IMR-90 (cell line): Measurements from ENCODE around the gene TNFRSF14. TPM values are rescaled to one million over a fixed set of nuclear protein-coding genes. Genes with fewer than 3 reads are reported as not detected.

ENCODE experiments used
- ATAC-seq: fragments of 200-7000 bp; cut with Tn5 transposase; 2 replicates; pipeline ENCODE4 v1.9.1; 2020; ENCODE audit warnings: low read depth, mild to moderate bottlenecking, moderate library complexity
- BruUV-seq: library from RNA; stranded (reverse); fragments of 400-500 nt; replicated peaks from 2 replicates; lab custom pipeline; 2021; lab: Mats Ljungman, UMichigan
- CTCF ChIA-PET: fragments of 300-600 bp; formaldehyde crosslinking; extraction: SDS; loops from one replicate; lab custom pipeline; 2021; ENCODE audit warnings: antibody characterized with exemption; lab: Yijun Ruan, JAX
- POLR2A ChIA-PET: fragments of 300-600 bp; sonication (Branson Sonifier 250); formaldehyde crosslinking; loops from one replicate; lab custom pipeline; 2022; ENCODE audit warnings: antibody characterized with exemption; ENCODE audit not compliant: unreplicated experiment; lab: Charles Lee
- DNase-seq: peaks from one replicate; pipeline ENCODE4 v3.0.0; 2013
- H2AFZ ChIP-seq: replicated peaks from 2 replicates; pipeline ENCODE3; 2013; ENCODE audit warnings: low read length, mild to moderate bottlenecking; ENCODE audit not compliant: poor library complexity
- H2AK5ac ChIP-seq: 2 replicates; pipeline ENCODE4 v1.6.1; 2013; ENCODE audit warnings: low read depth, low read length, inconsistent platforms
- H2AK9ac ChIP-seq: replicated peaks from 2 replicates; pipeline ENCODE3; 2013; ENCODE audit warnings: mild to moderate bottlenecking, low read depth, low read length, moderate library complexity; ENCODE audit not compliant: poor library complexity
- H2BK120ac ChIP-seq: 2 replicates; pipeline ENCODE4 v1.6.1; 2013; ENCODE audit warnings: low read depth, low read length, inconsistent platforms
- H2BK15ac ChIP-seq: 3 replicates; pipeline ENCODE4 v1.6.1; 2013; ENCODE audit warnings: low read depth, low read length, inconsistent platforms
- H2BK20ac ChIP-seq: 2 replicates; pipeline ENCODE4 v1.6.1; 2013; ENCODE audit warnings: low read depth, mild to moderate bottlenecking, inconsistent platforms, low read length, moderate library complexity
- H2BK5ac ChIP-seq: 2 replicates; pipeline ENCODE4 v1.6.1; 2013; ENCODE audit warnings: mild to moderate bottlenecking, low read depth, low read length, inconsistent platforms; ENCODE audit not compliant: poor library complexity, severe bottlenecking
- H3K14ac ChIP-seq: replicated peaks from 2 replicates; pipeline ENCODE4 v1.6.1; 2013; ENCODE audit warnings: low read depth, low read length, inconsistent platforms
- H3K18ac ChIP-seq: 2 replicates; pipeline ENCODE4 v1.6.1; 2013; ENCODE audit warnings: low read depth, low read length, control low read depth
- H3K23ac ChIP-seq: 2 replicates; pipeline ENCODE4 v1.6.1; 2013; ENCODE audit warnings: low read depth, low read length, inconsistent platforms
- H3K27ac ChIP-seq: 2 replicates; pipeline ENCODE4 v1.5.1; 2013; ENCODE audit warnings: mild to moderate bottlenecking, control low read depth, low read length; ENCODE audit not compliant: insufficient read depth
- H3K27me3 ChIP-seq: 2 replicates; pipeline ENCODE4 v1.6.1; 2013; ENCODE audit warnings: low read length; ENCODE audit not compliant: control insufficient read depth, insufficient read depth
- H3K36me3 ChIP-seq: 2 replicates; pipeline ENCODE4 v1.6.1; 2013; ENCODE audit warnings: low read length, mixed read lengths; ENCODE audit not compliant: control insufficient read depth, insufficient read depth
- H3K4ac ChIP-seq: 2 replicates; pipeline ENCODE4 v1.6.1; 2013; ENCODE audit warnings: low read depth, low read length, inconsistent platforms
- H3K4me1 ChIP-seq: 2 replicates; pipeline ENCODE4 v1.6.1; 2013; ENCODE audit warnings: low read length, mixed read lengths; ENCODE audit not compliant: control insufficient read depth, insufficient read depth
- H3K4me2 ChIP-seq: 2 replicates; pipeline ENCODE4 v1.6.1; 2013; ENCODE audit warnings: low read depth, mild to moderate bottlenecking, control low read depth, low read length, moderate library complexity
- H3K4me3 ChIP-seq: 2 replicates; pipeline ENCODE4 v1.5.1; 2013; ENCODE audit warnings: low read depth, mild to moderate bottlenecking, control low read depth, low read length, moderate library complexity; ENCODE audit not compliant: insufficient read depth
- H3K56ac ChIP-seq: 2 replicates; pipeline ENCODE4 v1.6.1; 2013; ENCODE audit warnings: low read length, inconsistent platforms; ENCODE audit not compliant: insufficient read depth; ENCODE audit errors: extremely low read depth
- H3K79me1 ChIP-seq, 2 experiments: 2 replicates each; pipeline ENCODE4 v1.6.1; 2013; ENCODE audit warnings: low read length in 2 of 2, inconsistent platforms in 1 of 2, low read depth in 1 of 2
- H3K9ac ChIP-seq: 2 replicates; pipeline ENCODE4 v1.6.1; 2013; ENCODE audit warnings: low read depth, low read length, control low read depth
- H3K9me1 ChIP-seq: 2 replicates; pipeline ENCODE4 v1.6.1; 2013; ENCODE audit warnings: low read length, inconsistent platforms; ENCODE audit not compliant: insufficient read depth
- H3K9me3 ChIP-seq: 2 replicates; pipeline ENCODE4 v1.6.1; 2013; ENCODE audit warnings: low read length; ENCODE audit not compliant: control insufficient read depth, insufficient read depth
- H4K20me1 ChIP-seq: 2 replicates; pipeline ENCODE4 v1.6.1; 2013; ENCODE audit warnings: low read length, inconsistent platforms; ENCODE audit not compliant: insufficient read depth
- H4K5ac ChIP-seq: 2 replicates; pipeline ENCODE4 v1.6.1; 2013; ENCODE audit warnings: mild to moderate bottlenecking, low read depth, low read length, control low read depth
- H4K8ac ChIP-seq, 2 experiments: 2 replicates each; pipeline ENCODE4 v1.6.1; 2013; ENCODE audit warnings: low read depth in 2 of 2, low read length in 2 of 2, control low read depth in 1 of 2, inconsistent platforms in 1 of 2
- H4K91ac ChIP-seq: 2 replicates; pipeline ENCODE4 v1.6.1; 2013; ENCODE audit warnings: low read depth, low read length, inconsistent platforms; ENCODE audit not compliant: insufficient read depth
- BHLHE40 ChIP-seq: fragments of 150-350 bp; IDR thresholded peaks from 2 replicates; pipeline ENCODE4 v1.6.1; 2016; ENCODE audit warnings: mild to moderate bottlenecking, low read depth, low read length
- CEBPB ChIP-seq: IDR thresholded peaks from 2 replicates; pipeline ENCODE4 v1.6.1; 2012; ENCODE audit warnings: low read depth, low read length, improper control_type of control experiment
- CHD1 ChIP-seq: IDR thresholded peaks from 2 replicates; pipeline ENCODE4 v1.6.1; 2012; ENCODE audit warnings: low read depth, low read length, improper control_type of control experiment
- ELK1 ChIP-seq: fragments of 150-350 bp; IDR thresholded peaks from 2 replicates; pipeline ENCODE4 v1.6.1; 2016; ENCODE audit warnings: low read depth, mild to moderate bottlenecking, low read length, moderate library complexity, borderline replicate concordance
- FOS ChIP-seq: fragments of 150-350 bp; IDR thresholded peaks from 2 replicates; pipeline ENCODE4 v1.6.1; 2016; ENCODE audit warnings: low read depth, low read length
- MAFK ChIP-seq: IDR thresholded peaks from 2 replicates; pipeline ENCODE4 v1.6.1; 2012; ENCODE audit warnings: low read depth, low read length, improper control_type of control experiment
- MAZ ChIP-seq: IDR thresholded peaks from 2 replicates; pipeline ENCODE4 v1.6.1; 2012; ENCODE audit warnings: low read depth, mild to moderate bottlenecking, low read length, improper control_type of control experiment, moderate library complexity, borderline replicate concordance
- MXI1 ChIP-seq: IDR thresholded peaks from 2 replicates; pipeline ENCODE4 v1.6.1; 2012; ENCODE audit warnings: low read depth, mild to moderate bottlenecking, low read length, moderate library complexity, borderline replicate concordance
- NFE2L2 ChIP-seq: fragments of 150-350 bp; IDR thresholded peaks from 2 replicates; pipeline ENCODE4 v1.6.1; 2016; ENCODE audit warnings: low read depth, mild to moderate bottlenecking, low read length
- RAD21 ChIP-seq: IDR thresholded peaks from 2 replicates; pipeline ENCODE4 v1.6.1; 2012; ENCODE audit warnings: low read length, improper control_type of control experiment
- RFX5 ChIP-seq: IDR thresholded peaks from 2 replicates; pipeline ENCODE4 v1.8.0; 2012; ENCODE audit warnings: low read depth, mild to moderate bottlenecking, low read length, moderate library complexity
- SMC3 ChIP-seq: fragments of 150-350 bp; IDR thresholded peaks from 2 replicates; pipeline ENCODE4 v1.6.1; 2016; ENCODE audit warnings: low read depth, mild to moderate bottlenecking, antibody characterized with exemption, low read length, moderate library complexity
- USF2 ChIP-seq: fragments of 150-350 bp; IDR thresholded peaks from 2 replicates; pipeline ENCODE4 v1.6.1; 2017; ENCODE audit warnings: mild to moderate bottlenecking, antibody characterized with exemption, low read length, low read depth
- WGBS, 2 experiments: methylation state at CpG; one replicate each; pipeline versions ENCODE4 v1.1.5 to v1.1.7; 2013; ENCODE audit warnings: missing lambda C conversion rate in 2 of 2; ENCODE audit not compliant: insufficient read length in 1 of 2; ENCODE audit errors: extremely low coverage in 2 of 2; 5-methylcytosine and 5-hydroxymethylcytosine counted together
- dilution Hi-C: fragments of 300-500 bp; cut with HindIII; formaldehyde crosslinking; loops from one replicate; pipeline ENCODE4 v1.14.3; 2018; ENCODE audit warnings: low sequenced_read_pairs; ENCODE audit not compliant: unreplicated experiment
- in situ Hi-C: fragments of 300-500 bp; cut with MboI; formaldehyde crosslinking; loops from 3 replicates; pipeline ENCODE4 v1.14.3; 2019; ENCODE audit warnings: low sequenced_read_pairs, inconsistent platforms, mixed read lengths
- intact Hi-C: fragments of 100-400 bp; cut with micrococcal nuclease; formaldehyde crosslinking; loops from 2 replicates; pipeline ENCODE4 v1.10.0; 2022
- polyA plus RNA-seq, 3 experiments: library from polyadenylated mRNA; depleted of rRNA; stranded (reverse); fragments of >200 nt; gene quantifications; 2 replicates each; pipeline ENCODE4 v1.2.3, GENCODE V29; 2012; ENCODE audit warnings: low replicate concordance in 1 of 3
- total RNA-seq: library from RNA; depleted of rRNA; stranded (reverse); fragments of >200 nt; gene quantifications from 2 replicates; pipeline ENCODE4 v1.2.3, GENCODE V29; 2012
- TF ChIP-seq, protein P1 (sequence below): conservative IDR thresholded peaks from 2 replicates; pipeline ENCODE4 v1.5.1; 2012; ENCODE audit warnings: mild to moderate bottlenecking, low read depth, low read length, improper control_type of control experiment

TNFRSF14 gene
- total and polyA plus RNA-seq, 2 of the 4 experiments (the other 2 are of a cell fraction): 1.3 to 4.2 TPM

GRCh38 chr1:2564815-2565374 is 8.7 kb downstream of the TNFRSF14 start:
- H2AK5ac ChIP-seq: no peak overlapping the region
- H2AK9ac ChIP-seq: no peak overlapping the region
- H3K14ac ChIP-seq: no peak overlapping the region
- ChIA-PET CTCF (no interaction called here), POLR2A (no interaction called here)
- no peak overlapping the region for H2BK20ac ChIP-seq
- BruUV-seq: no TSS peak
- ATAC-seq: no peak
- no peaks in the 10 kb centered on the region for H4K20me1 ChIP-seq
- H3K27me3 ChIP-seq: peaks cover 21% of the 10 kb centered on the region
- in situ Hi-C loops: no loop called here
- no peaks in the 10 kb centered on the region for H3K9me3 ChIP-seq
- no peak overlapping the region for H3K23ac ChIP-seq
- H2BK5ac ChIP-seq: no peak overlapping the region
- no peak for DNase-seq
- H4K5ac ChIP-seq: no peak overlapping the region
- no peak overlapping the region for H3K9ac ChIP-seq
- no peak overlapping the region for H2AFZ ChIP-seq
- H3K27ac ChIP-seq: no peak overlapping the region
- no peak overlapping the region for H3K56ac ChIP-seq
- H3K4me3 ChIP-seq: no peak overlapping the region
- WGBS, 2 experiments: 53% methylated on average over 3 of the region's 14 CpGs; no CpG with 5 or more reads in 1 of the 2 experiments
- H3K4me2 ChIP-seq: no peak overlapping the region
- no peaks in the 10 kb centered on the region for H3K36me3 ChIP-seq
- no peak overlapping the region for H2BK15ac ChIP-seq
- H3K18ac ChIP-seq: no peak overlapping the region
- H3K79me1 ChIP-seq: no peaks in the 10 kb centered on the region
- TF ChIP-seq RAD21 (no peak), MAFK (no peak), SMC3 (no peak), CEBPB (no peak), MXI1 (no peak), USF2 (no peak), CHD1 (no peak), BHLHE40 (no peak), ELK1 (no peak), NFE2L2 (no peak), MAZ (no peak), FOS (no peak), RFX5 (no peak)
- TF ChIP-seq, protein P1, sequence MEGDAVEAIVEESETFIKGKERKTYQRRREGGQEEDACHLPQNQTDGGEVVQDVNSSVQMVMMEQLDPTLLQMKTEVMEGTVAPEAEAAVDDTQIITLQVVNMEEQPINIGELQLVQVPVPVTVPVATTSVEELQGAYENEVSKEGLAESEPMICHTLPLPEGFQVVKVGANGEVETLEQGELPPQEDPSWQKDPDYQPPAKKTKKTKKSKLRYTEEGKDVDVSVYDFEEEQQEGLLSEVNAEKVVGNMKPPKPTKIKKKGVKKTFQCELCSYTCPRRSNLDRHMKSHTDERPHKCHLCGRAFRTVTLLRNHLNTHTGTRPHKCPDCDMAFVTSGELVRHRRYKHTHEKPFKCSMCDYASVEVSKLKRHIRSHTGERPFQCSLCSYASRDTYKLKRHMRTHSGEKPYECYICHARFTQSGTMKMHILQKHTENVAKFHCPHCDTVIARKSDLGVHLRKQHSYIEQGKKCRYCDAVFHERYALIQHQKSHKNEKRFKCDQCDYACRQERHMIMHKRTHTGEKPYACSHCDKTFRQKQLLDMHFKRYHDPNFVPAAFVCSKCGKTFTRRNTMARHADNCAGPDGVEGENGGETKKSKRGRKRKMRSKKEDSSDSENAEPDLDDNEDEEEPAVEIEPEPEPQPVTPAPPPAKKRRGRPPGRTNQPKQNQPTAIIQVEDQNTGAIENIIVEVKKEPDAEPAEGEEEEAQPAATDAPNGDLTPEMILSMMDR: no peak
- intact Hi-C loops: no loop called here
- no peaks in the 10 kb centered on the region for H3K4me1 ChIP-seq
- dilution Hi-C loops: no loop called here
- H4K91ac ChIP-seq: no peak overlapping the region
- H4K8ac ChIP-seq: no peak overlapping the region
- no peaks in the 10 kb centered on the region for H3K9me1 ChIP-seq
- H2BK120ac ChIP-seq: no peak overlapping the region
- H3K4ac ChIP-seq: no peak overlapping the region
